Stimulated activated naive CD4-positive, alpha-beta T cell treated with Interleukin-2 at 50 U/mL for 16 hours (primary cell): ENCODE results near the gene SPINK14.

ENCODE experiments used
- DNase-seq: peaks from one replicate; lab custom pipeline; 2025; lab: John Stamatoyannopoulos, UW

The SPINK14 gene

DNA sequence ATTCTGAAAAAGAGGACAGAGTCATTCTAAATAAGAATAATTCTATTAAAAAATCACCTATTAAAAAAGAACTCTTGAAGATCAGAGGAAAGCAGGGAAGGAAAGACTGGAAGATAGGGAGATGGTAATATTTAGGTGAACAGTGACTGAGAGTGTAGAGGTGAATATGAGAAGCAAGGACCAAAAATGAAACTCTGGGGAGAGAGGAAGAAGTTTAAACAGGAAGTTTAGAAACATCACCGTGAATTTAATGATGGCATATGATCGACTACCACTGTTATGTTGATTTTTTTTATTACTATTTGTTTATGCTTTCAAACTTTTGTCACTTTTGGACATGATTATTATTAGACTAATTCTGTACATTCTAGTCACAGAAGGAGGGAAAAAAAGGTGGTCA lies 32.8 kb downstream of the SPINK14 start:
- no peak for DNase-seq

DNA sequence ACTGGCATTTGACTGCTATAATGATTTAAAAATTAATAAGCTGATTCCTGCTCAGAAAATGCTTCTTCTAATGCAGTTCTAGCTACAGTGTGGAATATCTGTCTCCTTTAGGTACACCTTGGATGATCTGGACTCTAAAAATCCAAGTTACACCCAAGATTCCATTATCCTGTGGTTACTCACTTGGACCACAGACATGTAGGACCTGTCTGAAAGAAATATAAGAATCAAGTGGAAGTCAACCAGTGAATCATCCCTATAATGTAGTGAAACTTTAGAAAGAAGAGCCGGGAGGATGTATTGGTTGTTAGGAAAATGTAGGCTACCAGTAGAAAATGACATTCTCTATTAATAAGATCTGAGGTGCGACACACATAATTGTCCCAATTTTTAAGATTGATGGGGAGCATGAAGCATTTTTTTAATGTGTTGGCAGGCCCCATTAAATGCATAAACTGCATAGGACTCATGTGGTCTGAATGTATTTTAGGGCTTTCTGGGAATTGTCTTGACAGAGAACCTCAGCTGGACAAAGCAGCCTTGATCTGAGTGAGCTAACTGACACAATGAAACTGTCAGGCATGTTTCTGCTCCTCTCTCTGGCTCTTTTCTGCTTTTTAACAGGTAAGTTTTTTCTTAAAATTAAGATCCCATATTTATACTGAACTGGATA lies 34.3 kb downstream of the SPINK14 start, which contains the start of gene SPINK6:
TSS of gene SPINK6 (plus strand) at position 512 of the 673 bp plus-strand sequence. CDS start at position 567, 55 bp downstream.
- no peak for DNase-seq

DNA sequence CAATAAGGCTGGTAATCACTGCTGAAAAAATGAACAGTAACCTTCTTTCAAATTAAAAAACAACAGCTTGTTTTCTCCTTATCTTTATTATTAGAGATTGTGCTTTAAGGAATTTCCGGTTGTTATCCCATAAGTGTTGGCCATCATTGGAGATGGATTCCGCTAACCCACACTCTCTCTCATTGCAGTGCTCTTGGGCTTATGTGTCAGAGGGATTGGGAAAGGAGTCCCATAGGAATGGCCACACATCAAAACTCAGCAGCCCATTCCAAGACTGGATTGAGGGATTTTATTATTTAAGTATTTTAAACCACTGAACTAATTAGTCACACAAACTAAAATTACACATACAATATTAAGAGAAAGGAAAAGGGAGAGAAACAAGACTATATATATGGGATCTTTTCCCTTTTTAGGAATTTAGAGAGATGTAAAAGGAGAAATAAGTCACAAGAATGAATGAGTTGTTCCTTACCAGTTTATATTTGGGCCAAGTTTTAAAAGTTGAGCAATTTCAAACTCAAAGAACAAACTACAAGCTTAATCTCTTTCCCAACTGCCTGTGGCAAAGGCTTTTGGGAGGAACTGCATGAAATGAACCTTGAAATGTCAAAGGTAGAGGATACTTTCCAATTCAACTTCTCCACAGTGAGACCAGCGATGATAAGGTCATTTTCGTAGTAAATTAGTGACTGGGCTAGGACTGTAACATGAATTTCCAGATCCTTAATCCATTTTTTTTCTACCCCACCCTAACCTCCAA lies 36.9 kb downstream of the SPINK14 start:
- no peak for DNase-seq

DNA sequence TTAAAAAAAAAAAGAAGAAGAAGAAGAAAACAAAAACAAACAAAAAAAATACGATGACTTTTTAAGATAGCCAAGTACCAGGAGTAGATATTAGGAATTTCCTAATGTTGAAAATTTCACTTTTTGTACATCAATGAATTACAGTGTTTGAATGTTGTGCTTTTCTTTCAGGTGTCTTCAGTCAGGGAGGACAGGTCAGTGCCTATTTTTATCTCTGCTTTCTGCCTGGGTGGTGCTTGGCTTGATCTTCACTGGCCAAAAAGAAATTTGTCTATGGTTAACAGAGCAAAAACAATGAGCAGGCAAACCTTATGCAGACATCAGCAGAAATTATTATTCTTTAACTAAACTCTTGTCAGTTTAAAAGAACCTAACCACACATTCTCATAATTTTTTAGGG lies 37.5 kb downstream of the SPINK14 start:
- no peak for DNase-seq

DNA sequence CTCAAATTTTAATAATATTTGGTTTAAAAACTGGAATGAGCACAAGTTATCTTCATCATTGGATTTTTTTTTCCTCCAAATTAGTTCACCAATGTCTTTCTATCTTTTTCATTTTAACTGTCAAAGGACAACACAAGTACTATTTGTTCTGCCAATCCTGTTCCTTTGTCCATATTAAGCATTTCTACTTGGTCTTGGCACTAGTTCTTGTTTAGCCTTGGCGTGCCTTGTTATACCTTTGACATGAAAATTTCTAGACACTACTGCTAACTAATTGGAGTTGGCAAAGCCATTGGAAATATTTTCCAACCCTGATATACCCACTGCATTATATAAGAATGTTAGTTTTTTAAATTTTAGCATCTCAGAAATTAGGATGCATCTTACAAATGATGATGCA lies 38.3 kb downstream of the SPINK14 start:
- no peak for DNase-seq

DNA sequence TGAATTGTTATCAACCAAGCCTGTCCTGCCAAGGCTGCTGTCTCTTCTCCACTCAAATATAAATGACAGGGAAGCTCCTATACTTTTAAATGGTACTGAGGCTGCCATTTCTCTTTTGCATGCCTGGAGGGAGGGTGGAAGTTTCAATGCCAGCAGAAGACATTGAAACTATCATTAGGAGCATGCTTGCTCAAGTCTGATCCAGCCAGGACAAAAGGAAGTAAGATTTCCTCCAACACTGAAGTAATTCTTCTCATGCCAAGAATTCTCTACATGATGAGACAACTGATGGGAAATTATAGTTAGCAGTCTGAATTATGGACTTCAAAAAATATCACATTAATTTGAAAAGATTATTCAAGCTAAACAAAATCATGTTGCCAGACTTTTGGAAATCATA lies 39.9 kb downstream of the SPINK14 start:
- DNase-seq = no peak

DNA sequence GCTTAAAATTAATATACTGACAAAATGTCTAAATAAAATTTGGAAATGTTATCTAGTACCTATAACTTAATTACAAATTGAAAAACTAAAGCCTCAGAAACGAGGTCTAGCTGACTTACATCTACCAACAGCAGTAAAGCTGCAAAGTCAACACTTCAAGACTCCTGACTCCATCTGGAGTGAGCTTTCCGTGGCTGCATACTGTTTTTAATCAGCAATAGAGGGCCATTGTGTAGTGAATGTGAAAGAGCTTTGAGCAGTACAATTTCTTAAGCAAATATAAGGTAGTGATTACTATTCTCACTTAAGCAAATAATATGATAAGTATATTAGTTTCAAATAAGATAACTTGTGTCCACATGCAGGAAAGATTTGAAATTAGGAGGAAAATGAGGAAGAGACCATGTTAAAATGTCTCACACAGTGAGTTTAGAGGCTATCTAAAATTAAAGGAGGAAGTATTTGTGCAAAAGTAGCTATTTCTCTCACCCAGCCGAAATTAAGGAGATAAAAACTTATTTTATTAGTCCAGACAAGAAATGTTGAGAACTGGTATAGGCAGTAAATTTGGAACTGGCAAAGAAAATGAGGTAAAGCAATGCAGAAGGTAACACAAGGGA lies 40.9 kb downstream of the SPINK14 start:
- no peak for DNase-seq

DNA sequence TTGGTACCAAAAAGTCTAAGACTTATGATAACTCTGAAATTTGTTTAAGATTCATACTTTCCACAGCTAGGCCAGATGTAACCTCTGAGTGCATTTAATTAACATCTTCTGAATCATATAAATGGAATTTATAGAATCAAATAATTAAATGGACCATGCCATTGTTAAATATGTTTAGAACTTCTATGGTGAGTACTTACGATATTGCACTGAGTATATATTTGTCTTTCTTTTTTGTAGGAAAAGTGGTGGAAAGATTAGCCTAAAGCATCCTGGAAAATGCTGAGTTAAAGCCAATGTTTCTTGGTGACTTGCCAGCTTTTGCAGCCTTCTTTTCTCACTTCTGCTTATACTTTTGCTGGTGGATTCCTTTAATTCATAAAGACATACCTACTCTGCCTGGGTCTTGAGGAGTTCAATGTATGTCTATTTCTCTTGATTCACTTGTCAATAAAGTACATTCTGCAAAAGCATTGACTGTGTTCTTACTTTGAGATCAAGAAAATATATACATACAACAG lies 46.4 kb downstream of the SPINK14 start:
- no peak for DNase-seq

DNA sequence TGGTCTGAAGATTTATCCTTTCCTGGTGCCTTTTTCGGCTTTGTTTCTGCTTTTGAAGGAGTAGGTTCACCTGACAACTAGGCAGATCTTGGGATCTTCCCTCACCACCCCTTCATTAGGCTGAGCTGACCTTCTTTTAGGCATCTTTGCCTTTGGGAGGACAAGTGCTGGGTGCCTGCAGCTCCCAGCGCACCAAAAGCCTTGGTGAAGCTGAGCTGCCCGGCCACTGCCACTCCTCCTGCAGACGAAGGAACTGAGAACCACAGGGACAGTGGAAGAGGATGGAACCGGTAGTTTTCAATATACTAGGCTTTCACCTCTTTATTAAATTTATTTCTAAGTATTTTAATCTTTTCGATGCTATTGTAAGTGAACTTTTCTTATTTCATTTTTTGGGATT lies 53.2 kb downstream of the SPINK14 start:
- no peak for DNase-seq

DNA sequence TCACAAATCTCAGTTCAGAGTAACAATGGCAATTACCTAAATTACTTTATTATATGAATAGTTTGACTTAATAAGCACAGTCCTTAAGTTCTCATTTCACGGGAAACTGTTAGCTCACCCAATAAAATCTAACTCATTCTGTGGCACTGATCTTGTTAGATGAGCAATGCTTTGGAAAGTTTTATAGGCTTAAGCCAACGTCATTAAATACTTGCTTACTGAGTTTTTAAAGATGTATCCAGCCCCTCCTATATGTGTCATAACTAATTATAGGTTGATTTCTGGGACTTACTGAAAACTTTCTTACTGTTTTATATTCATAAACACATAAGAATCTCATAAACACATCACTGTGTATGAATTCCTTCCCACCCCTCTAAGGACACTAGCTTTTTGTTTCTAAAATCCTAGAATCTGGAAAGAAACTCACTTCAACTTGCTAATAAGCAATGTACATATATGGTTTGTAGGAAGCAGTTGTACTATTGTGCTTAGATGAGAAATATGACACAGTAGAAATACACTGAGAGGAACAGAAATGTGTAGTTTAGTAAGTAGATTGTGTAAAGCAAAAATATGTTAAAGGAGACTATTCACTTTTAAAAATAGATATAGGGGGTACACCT lies 55.9 kb downstream of the SPINK14 start:
- no peak for DNase-seq
